H1 (cell line): Measurements from ENCODE around the gene TCEA2. TPM values are rescaled to one million over a fixed set of nuclear protein-coding genes. Genes with fewer than 3 reads are reported as not detected.

ENCODE experiments used
- BRCA1 ChIP-seq: IDR thresholded peaks from 2 replicates; pipeline ENCODE4 v1.6.1; 2012; ENCODE audit warnings: low read depth, low read length, improper control_type of control experiment
- CTCF ChIP-seq, 3 experiments: IDR thresholded peaks; 1 replicate in 2 of 3; 2 replicates in 1 of 3; pipeline versions ENCODE4 v1.5.1 to v1.6.1; 2011; ENCODE audit warnings: low read length in 3 of 3, mild to moderate bottlenecking in 3 of 3, inconsistent platforms in 2 of 3, low read depth in 1 of 3, moderate library complexity in 1 of 3; ENCODE audit not compliant: insufficient read depth in 1 of 3; ENCODE audit errors: control extremely low read depth in 1 of 3
- E2F6 ChIP-seq: IDR thresholded peaks from 2 replicates; pipeline ENCODE4 v1.6.1; 2012; ENCODE audit warnings: inconsistent platforms
- POLR2A ChIP-seq, 2 experiments: IDR thresholded peaks; 1 replicate in 1 of 2; 2 replicates in 1 of 2; pipeline ENCODE4 v1.6.1; 2011; ENCODE audit warnings: low read depth in 2 of 2, low read length in 2 of 2, mild to moderate bottlenecking in 2 of 2; ENCODE audit errors: control extremely low read depth in 1 of 2
- RNF2 ChIP-seq: fragments of 200-900, 300-1000 bp; sonication (generic); IDR thresholded peaks from 2 replicates; pipeline ENCODE4 v1.7.1; 2016; ENCODE audit warnings: borderline replicate concordance, low read depth, mild to moderate bottlenecking, antibody characterized with exemption, low read length; ENCODE audit not compliant: poor library complexity, severe bottlenecking; ENCODE audit errors: missing control alignments
- SIN3A ChIP-seq, 2 experiments: IDR thresholded peaks in 1 of 2; conservative IDR thresholded peaks in 1 of 2; 2 replicates each; pipeline ENCODE4 v1.6.1; 2011 to 2012; ENCODE audit warnings: low read length in 2 of 2, improper control_type of control experiment in 1 of 2, low read depth in 1 of 2, mild to moderate bottlenecking in 1 of 2
- TBP ChIP-seq: IDR thresholded peaks from 2 replicates; pipeline ENCODE4 v1.6.1; 2011; ENCODE audit warnings: low read depth, low read length, improper control_type of control experiment
- polyA plus RNA-seq, 7 experiments: library from polyadenylated mRNA; depleted of rRNA in 3 of 7; stranded (reverse) in 5 of 7; unstranded in 2 of 7; fragments of >200 nt in 5 of 7; fragments of 200-250 nt in 2 of 7; gene quantifications; 1 replicate in 5 of 7; 2 replicates in 1 of 7; 4 replicates in 1 of 7; pipeline versions ENCODE4 v1.2.1 to v1.2.3, GENCODE V29; 2011 to 2013; ENCODE audit warnings: missing spikeins in 2 of 7, mixed read lengths in 2 of 7
- total RNA-seq: library from RNA; stranded (reverse); fragmentation: NEBNext Ultra II Directional; extraction: Animal tissue kit (Norgen Biotek cat#: 25700); gene quantifications from 2 replicates; pipeline ENCODE4 v1.2.1, GENCODE V29; 2021

TCEA2 gene
- total and polyA plus RNA-seq, 2 of the 8 experiments (the other 6 are each of a cell fraction or from before 2014, with no cell fraction given), result 41.4 to 42.3 TPM

- no peak for TF ChIP-seq E2F6
- TF ChIP-seq TBP, result no peak
- TF ChIP-seq RNF2, result no peak
- TF ChIP-seq POLR2A (IDR thresholded peaks at IDR 0.05; ENCODE audit: control extremely low read depth in 1 of 2, low read depth in 2 of 2, low read length in 2 of 2), result no peak
- no peak for TF ChIP-seq CTCF (IDR thresholded peaks at IDR 0.05; ENCODE audit: control extremely low read depth in 1 of 3, insufficient read depth in 1 of 3, low read depth in 1 of 3, low read length in 3 of 3)
- 0 out of 4 replicates have a peak, but pooled peaks of 1 of the 2 experiments have one; percentile 16 for TF ChIP-seq SIN3A (conservative IDR thresholded peaks at IDR 0.05 in 1 of 2, IDR thresholded peaks at IDR 0.05 in 1 of 2; ENCODE audit: low read depth in 1 of 2, low read length in 2 of 2)
- no peak for TF ChIP-seq BRCA1
These were observed 25.3 kb upstream of the TCEA2 start (continued) for GRCh38 chr20:64037498-64038213.
